NT2/D1 (cell line): Measurements from ENCODE around the gene YY1.

Experiments
- SUZ12 ChIP-seq: IDR thresholded peaks from 2 replicates; pipeline ENCODE4 v1.6.1; 2011; ENCODE audit not compliant: insufficient read length, insufficient read depth; ENCODE audit errors: extremely low read depth
- YY1 ChIP-seq: IDR thresholded peaks from 2 replicates; pipeline ENCODE4 v1.6.1; 2011; ENCODE audit not compliant: insufficient read length, insufficient read depth
- ZNF274 ChIP-seq: IDR thresholded peaks from 2 replicates; pipeline ENCODE4 v1.6.1; 2011; ENCODE audit warnings: mild to moderate bottlenecking, low read depth, low read length

DNA sequence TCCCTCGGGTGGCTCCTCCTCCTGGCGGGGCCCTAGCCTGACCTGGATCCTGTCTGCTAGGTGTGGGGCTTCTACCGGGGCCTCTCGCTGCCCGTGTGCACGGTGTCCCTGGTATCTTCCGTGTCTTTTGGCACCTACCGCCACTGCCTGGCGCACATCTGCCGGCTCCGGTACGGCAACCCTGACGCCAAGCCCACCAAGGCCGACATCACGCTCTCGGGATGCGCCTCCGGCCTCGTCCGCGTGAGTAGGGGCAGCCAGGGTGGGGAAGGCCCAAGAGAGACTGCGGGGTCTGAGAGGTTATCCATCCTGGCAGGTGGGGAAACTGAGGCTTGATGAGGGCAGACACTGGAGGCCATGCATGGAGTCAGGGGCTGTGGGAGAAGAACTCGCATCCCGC is 88.2 kb downstream of the YY1 start:
- no peak for TF ChIP-seq SUZ12
- TF ChIP-seq YY1 = no peak
- TF ChIP-seq ZNF274 = no peak
